Measurements from ENCODE around the gene MATN3.

- no peak for TF ChIP-seq REST (IDR thresholded peaks at IDR 0.05; ENCODE audit: low read depth, low read length)
- no peak for TF ChIP-seq EP300 (IDR thresholded peaks at IDR 0.05; ENCODE audit: borderline replicate concordance in 1 of 2, low read depth in 1 of 2, low read length in 1 of 2)
- TF ChIP-seq GATA2 (CRISPR knock-in tag; IDR thresholded peaks at IDR 0.05) = no peak
- no peak for TF ChIP-seq YY1 (IDR thresholded peaks at IDR 0.05; ENCODE audit: low read depth)
- TF ChIP-seq RAD21 (IDR thresholded peaks at IDR 0.05; ENCODE audit: low read length) = no peak
- TF ChIP-seq USF2 (IDR thresholded peaks at IDR 0.05; ENCODE audit: borderline replicate concordance, low read depth, low read length) = no peak
- no peak for TF ChIP-seq ELF1 (IDR thresholded peaks at IDR 0.05)
- TF ChIP-seq CTCF (IDR thresholded peaks at IDR 0.05) = no peak
- TF ChIP-seq RFX5 (IDR thresholded peaks at IDR 0.05; ENCODE audit: low read length) = no peak
- TF ChIP-seq MXI1 (IDR thresholded peaks at IDR 0.05; ENCODE audit: low read depth, low read length) = no peak
- no peak for TF ChIP-seq MAX (IDR thresholded peaks at IDR 0.05; ENCODE audit: low read depth)
- TF ChIP-seq SIN3A (IDR thresholded peaks at IDR 0.05; ENCODE audit: borderline replicate concordance, low read depth, low read length) = no peak
- no peak for TF ChIP-seq RCOR1 (IDR thresholded peaks at IDR 0.05; ENCODE audit: low read length)
Observed at GRCh38 chr2:19949071-19949470, 63.4 kb downstream of the MATN3 start.

Measured in SK-N-SH (cell line).